Ureter (tissue), 1 donor: ENCODE results near the gene LAMC3. TPM values are rescaled to one million over a fixed set of nuclear protein-coding genes. Genes with fewer than 3 reads are reported as not detected.
"Not testable (repeated sequence)": the region's sequence is repeated elsewhere in the genome, so short reads cannot be mapped to it uniquely, and the experiment has no call there.

Experiments used
- DNase-seq: peaks from one replicate; pipeline ENCODE4 v3.0.0-alpha.2; 2020; ENCODE audit warnings: low spot score
- total RNA-seq: library from RNA; stranded (reverse); gene quantifications from one replicate; pipeline ENCODE4 v1.2.4, GENCODE V29; 2023
- donor health status: DM: yes; HTN: yes; CAD: no.

Gene LAMC3
- total RNA-seq, 1 donor from 2014 or later = 50.6 TPM

GRCh38 chr9:131097126-131097947 lies 88.4 kb downstream of the LAMC3 start:
- no peak for DNase-seq

- DNase-seq = no peak
Observed at GRCh38 chr9:131097948-131098278, 88.9 kb downstream of the LAMC3 start.

GRCh38 chr9:131098391-131099101 lies 89.6 kb downstream of the LAMC3 start:
- no peak for DNase-seq

GRCh38 chr9:131099102-131099606 lies 90.2 kb downstream of the LAMC3 start:
- no peak for DNase-seq

GRCh38 chr9:131099845-131100244 lies 90.9 kb downstream of the LAMC3 start:
- DNase-seq = not testable (repeated sequence)

GRCh38 chr9:131100445-131100844 lies 91.5 kb downstream of the LAMC3 start:
- DNase-seq = no peak

GRCh38 chr9:131101207-131101964 lies 92.4 kb downstream of the LAMC3 start:
- no peak for DNase-seq

- no peak for DNase-seq
Observed at GRCh38 chr9:131103024-131103423, 94.0 kb downstream of the LAMC3 start.

GRCh38 chr9:131103535-131103934 lies 94.6 kb downstream of the LAMC3 start:
- no peak for DNase-seq

- no peak for DNase-seq
Observed at GRCh38 chr9:131104016-131104740, 95.2 kb downstream of the LAMC3 start.

- DNase-seq = no peak
Observed at GRCh38 chr9:131105952-131106351, 97.0 kb downstream of the LAMC3 start.

- DNase-seq = no peak
Observed at GRCh38 chr9:131107760-131108159, 98.8 kb downstream of the LAMC3 start.

GRCh38 chr9:131111186-131111853 lies 102.3 kb downstream of the LAMC3 start:
- DNase-seq = no peak

GRCh38 chr9:131111854-131112311 lies 102.9 kb downstream of the LAMC3 start:
- DNase-seq = no peak

- DNase-seq = no peak
Observed at GRCh38 chr9:131112374-131113154, 103.6 kb downstream of the LAMC3 start.

GRCh38 chr9:131113655-131114054 lies 104.7 kb downstream of the LAMC3 start:
- no peak for DNase-seq

- DNase-seq = no peak
Observed at GRCh38 chr9:131114084-131114535, 105.1 kb downstream of the LAMC3 start.

GRCh38 chr9:131115360-131115742 lies 106.4 kb downstream of the LAMC3 start:
- DNase-seq = not testable (repeated sequence)

- no peak for DNase-seq
Observed at GRCh38 chr9:131116281-131117120, 107.5 kb downstream of the LAMC3 start.
